Pons (tissue), 1 donor: ENCODE data around the gene ANKRD39.

Experiments
- DNase-seq: peaks from one replicate; pipeline ENCODE4 v3.0.0-alpha.2; 2016; ENCODE audit warnings: low spot score

ANKRD39 gene

GRCh38 chr2:96826546-96827278, 31.1 kb downstream of the ANKRD39 start:
- no peak for DNase-seq

DNA sequence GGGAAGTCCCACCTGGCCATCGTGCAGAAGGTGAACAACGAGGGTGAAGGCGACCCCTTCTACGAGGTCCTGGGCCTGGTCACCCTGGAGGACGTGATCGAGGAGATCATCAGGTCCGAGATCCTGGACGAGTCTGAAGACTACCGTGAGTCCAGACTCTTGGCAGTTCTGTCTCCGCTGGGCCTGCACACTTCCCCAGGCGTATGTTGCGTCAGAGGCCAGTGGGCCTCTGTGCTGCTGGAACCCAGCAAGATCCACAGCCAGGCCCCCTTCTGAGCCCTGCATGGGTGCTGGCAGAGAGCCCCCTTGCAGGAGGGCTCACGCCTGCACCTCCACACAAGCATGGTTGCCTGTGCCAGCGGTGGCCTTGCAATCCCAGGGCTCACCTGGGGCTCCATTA, 32.8 kb downstream of the ANKRD39 start:
- DNase-seq = no peak

- DNase-seq = no peak
Measured at GRCh38 chr2:96824079-96824870, 33.5 kb downstream of the ANKRD39 start.

DNA sequence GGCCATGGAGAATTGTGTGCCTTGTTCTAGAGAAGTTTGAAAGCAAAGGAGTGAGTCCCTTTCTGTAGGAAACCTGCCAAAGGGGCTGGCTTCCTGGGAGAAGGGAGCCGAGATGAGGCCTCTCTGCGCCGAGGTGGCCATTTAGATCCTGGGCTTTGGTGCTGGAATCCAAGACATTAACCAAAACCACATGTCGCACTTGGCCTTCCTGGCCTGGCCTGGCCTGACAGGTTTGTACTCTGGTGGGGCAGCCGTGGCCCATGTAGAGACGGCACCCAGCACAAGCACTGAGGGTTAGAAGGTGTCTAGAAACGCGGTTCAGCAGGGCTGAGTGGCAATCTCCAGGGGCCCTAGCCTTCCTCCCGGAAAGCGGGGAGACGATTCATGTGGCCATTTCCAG, 34.6 kb downstream of the ANKRD39 start:
- no peak for DNase-seq

GRCh38 chr2:96822786-96823185, 35.0 kb downstream of the ANKRD39 start:
- DNase-seq = no peak

DNA sequence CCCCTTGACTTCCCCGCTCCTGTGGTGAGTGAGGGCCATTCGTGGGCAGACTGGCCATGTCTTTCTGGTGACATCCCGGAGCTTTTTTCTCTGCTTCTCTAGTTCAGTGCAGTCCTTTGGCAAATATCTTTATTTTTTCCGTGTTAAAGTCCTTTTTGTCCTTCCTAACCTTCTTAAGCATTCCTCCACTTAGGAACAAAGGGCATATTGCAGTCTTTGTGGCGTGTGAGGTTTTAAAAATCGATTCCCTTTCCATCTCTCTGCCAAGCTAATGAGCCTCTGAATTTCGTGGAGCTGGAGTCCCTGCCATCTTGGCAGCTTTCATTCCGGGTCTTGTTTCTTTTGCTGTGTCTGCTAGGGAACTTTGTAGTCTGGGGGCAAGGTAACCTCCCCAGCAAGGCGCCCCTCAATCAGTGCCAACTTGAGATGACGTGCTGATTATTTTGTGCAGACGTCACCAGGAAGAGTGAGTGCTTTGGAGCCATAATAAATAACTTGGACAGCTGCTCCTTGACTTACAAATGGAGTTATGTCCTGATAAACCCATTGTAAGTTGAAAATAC, 36.6 kb downstream of the ANKRD39 start:
- DNase-seq = no peak

DNA sequence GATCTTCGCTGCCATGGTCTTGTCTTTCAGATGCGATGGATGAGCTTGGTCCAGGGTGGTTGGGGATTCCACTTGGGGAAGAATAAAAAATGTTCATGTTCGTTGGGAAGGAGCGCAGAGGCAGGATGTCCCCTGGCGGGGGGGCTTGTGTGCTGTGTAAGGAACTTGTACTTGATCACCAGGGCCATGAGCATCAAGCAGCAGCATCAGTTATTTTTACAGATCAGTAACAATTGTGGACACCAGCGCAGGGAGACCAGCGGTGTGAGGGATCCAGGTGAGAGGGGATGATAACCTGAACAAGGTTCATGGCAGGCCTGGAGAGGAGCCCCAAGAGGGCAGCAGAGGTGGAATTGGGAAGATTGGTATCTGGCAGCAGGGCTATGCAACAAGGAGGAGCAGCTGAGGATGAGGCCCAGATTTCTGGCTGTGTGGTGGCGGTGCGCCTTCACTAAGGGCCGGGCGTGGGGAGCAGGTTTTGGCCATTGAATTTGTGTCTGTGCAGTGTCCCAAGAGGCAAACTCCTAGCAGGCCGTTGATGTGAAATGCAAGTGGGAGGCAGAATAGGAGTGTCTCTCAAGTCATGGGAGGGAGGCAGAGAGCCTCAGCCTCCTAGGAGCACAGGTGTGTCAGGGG, 37.8 kb downstream of the ANKRD39 start:
- no peak for DNase-seq

DNA sequence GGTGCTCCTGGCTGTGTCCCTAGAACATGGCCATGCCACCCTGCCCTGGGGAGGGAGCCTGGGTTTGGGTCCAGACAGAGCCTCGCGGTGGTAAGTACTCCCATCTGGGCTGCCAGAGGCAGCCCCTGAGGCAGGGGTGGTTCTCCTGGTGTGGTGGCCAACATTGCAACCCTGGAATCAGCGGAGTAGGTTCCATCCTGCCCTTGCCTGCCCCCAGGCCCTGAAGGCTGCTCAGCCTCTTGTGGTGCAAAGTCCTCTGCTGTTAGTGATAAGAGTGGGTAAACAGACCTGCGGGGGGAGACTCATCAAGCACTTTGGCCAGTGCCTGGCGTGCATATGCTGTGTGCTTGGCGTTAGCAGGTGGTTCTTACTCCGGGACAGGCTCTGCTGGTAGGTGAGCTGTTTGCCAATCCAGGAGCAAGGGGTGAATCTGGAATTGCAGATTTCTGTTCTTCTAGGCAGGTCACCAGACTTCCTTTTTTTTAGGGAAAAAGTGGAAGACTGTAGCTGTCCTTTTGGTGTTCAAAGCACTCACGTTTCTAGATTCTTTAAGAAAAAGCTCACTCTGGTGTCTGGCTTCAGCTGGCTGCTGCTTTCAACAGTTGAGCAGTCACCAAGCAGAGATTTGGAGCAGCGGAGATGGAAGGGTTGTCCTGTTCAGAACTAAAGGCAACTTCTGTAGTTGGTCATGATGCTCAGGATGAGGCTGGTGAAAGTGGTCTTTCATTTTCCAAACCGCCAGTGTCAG, 38.5 kb downstream of the ANKRD39 start:
- DNase-seq = no peak

DNA sequence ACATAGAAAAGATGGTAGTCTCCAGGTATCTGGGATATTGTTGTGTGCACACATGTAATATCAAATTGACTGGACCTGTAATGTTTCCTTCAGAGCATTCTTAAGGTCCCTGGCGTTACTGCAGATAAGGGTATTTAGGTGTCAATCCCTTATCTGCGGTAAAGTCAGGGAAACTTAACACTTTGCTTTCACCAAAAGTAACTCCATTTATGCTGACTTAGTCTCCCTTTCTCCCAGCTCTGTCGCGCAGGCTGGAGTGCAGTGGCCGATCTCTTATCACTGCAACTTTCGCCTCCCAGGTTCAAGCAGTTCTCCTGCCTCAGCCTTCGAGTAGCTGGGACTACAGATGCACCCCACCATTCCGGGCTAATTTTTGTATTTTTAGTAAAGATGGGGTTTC, 39.9 kb downstream of the ANKRD39 start:
- DNase-seq = no peak

DNA sequence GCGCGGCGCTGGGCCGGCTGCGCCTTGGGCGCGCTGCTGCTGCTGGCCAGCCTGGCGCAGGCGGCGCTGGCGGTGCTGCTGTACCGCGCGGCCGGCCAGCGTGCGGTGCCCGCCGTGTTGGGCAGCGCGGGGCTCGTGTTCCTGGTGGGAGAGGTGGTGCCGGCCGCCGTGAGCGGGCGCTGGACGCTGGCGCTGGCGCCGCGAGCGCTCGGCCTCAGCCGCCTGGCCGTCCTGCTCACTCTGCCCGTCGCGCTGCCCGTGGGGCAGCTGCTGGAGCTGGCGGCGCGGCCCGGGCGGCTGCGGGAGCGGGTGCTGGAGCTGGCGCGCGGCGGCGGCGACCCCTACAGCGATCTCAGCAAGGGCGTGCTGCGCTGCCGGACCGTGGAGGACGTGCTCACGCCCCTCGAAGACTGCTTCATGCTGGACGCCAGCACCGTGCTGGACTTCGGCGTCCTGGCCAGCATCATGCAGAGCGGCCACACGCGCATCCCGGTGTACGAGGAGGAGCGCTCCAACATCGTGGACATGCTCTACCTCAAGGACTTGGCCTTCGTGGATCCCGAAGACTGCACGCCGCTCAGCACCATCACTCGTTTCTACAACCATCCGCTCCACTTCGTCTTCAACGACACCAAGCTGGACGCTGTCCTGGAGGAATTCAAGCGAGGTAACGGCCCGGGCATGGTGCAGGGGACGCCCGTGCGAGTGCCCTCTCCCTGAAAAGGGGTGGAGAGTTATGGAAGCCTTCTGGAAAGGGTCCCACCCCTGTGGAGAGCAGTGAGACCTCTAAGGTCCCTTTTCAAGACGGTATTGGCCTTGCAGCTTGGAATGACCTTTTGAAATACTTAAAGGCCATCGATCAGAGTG, 40.7 kb downstream of the ANKRD39 start:
- DNase-seq = no peak

DNA sequence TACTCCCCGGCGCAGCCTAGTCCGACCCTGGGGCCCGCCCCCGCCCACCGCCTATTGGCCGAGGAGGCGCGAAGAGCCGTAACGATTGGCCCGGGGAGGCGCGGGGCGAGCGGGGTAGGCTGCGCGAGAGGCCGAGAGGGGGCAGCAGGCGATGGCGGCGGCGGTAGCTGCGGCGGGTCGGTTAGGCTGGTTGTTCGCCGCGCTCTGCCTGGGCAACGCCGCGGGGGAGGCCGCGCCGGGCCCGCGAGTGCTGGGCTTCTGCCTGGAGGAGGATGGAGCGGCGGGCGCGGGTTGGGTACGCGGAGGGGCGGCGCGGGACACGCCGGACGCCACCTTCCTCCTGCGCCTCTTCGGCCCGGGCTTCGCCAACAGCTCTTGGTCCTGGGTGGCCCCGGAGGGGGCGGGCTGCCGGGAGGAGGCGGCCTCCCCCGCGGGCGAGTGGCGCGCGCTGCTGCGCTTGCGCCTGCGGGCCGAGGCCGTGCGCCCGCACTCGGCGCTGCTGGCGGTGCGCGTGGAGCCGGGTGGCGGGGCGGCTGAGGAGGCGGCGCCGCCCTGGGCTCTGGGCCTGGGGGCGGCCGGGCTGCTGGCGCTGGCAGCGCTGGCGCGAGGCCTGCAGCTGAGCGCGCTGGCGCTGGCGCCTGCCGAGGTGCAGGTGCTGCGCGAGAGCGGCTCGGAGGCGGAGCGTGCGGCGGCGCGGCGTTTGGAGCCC, 41.5 kb downstream of the ANKRD39 start, which contains the start of gene CNNM3:
CNNM3 (plus strand) TSS at position 142 of the 709 bp plus-strand sequence; CDS start at position 152, 10 bp downstream.
- DNase-seq = peak; percentile 93

DNA sequence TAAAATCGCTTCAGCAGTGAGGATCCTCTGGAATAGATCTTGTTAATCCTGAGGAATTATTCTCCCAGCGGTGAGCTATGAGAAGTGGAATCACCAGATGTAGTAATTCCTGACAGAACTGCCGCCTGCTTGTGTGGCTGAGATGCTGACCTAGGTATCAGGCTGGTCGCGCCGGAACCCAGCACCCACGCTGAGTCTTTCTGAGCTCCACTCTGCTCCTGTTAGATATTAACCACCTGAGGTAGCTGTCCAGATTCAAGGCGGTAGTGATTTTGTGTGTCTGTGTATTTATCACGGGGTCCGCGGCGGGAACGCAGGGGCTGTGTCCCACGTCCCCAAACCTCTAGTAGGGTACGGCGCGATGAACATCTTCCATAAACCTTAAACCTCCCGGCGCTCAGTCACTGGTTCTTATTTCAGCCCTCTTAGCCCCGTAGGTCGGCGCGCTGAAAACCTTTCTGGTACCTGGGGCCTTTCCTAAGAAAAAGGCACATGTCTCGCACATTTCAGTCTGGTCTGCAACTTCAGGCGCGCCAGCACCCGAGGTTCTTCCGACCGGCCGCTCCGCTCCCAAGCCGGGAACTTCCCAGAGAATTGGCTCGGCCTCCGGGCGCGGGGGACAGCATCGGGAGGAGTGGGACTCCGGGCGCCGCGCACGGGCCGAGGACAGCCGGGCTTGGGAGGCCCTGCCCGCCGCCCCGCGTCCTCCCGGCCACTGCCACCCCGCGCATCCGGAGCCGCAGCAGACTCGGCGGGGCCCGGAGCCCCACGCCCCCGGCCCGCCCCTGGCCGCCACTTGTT, 42.3 kb downstream of the ANKRD39 start:
- DNase-seq = peak; percentile 21

DNA sequence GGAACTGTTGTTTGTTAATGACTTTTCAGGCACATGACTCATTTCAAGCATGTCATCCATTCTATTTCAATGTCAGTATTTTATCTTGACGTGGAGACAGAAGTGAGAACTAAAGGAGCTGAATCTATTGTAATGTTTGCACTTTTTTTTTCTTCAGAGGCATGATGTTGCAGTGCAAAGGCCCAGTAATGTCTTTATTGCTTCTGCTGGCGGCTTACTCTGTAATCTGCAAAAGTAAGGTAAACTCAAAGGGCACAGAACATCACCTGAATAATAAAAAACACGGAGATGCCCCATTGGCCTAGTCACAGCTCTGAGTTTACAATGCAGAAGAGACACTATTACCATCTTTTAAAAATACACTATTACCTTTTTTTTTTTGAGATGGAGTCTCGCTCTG, 44.2 kb downstream of the ANKRD39 start:
- DNase-seq = no peak

DNA sequence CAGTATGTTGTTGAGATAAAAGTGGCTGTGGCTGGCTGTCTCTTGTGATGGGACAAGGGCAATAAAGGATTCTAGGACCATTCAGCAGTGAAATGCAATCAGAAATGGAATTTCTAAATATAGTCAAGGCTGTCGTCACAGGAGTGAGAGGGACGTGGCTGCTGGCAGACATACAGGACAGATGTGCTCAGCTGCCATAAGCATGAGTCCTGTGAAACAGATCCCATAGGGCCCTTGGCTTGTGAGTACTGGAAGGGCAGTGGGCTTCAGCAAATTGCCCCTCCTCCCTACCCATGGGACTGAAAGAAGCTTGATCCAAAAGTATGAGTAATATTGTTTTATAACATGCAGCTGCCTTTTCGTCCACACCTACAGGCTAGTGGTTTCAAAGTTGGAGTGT, 45.9 kb downstream of the ANKRD39 start:
- no peak for DNase-seq

DNA sequence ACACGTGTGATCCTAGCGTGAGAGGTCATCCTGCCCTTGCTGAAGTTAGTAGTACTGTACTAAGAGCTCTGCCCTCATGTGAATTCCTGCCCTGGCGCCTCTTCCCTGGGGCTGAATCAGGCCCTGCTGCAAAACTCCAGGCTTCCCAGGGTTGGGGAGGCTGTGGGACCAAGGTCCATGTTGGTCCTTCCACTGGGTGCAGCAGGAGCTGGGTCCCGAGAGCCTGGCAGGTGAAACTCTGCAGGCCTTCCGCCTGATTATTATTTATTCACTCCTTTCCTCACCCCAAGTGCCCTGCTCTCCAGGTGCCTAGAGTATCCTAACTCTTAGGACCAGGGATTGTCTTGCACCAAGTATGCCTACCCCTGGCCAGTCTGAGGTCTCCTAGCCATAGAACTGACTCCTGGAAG, 47.0 kb downstream of the ANKRD39 start:
- DNase-seq = no peak

GRCh38 chr2:96809951-96810782, 47.6 kb downstream of the ANKRD39 start:
- no peak for DNase-seq

DNA sequence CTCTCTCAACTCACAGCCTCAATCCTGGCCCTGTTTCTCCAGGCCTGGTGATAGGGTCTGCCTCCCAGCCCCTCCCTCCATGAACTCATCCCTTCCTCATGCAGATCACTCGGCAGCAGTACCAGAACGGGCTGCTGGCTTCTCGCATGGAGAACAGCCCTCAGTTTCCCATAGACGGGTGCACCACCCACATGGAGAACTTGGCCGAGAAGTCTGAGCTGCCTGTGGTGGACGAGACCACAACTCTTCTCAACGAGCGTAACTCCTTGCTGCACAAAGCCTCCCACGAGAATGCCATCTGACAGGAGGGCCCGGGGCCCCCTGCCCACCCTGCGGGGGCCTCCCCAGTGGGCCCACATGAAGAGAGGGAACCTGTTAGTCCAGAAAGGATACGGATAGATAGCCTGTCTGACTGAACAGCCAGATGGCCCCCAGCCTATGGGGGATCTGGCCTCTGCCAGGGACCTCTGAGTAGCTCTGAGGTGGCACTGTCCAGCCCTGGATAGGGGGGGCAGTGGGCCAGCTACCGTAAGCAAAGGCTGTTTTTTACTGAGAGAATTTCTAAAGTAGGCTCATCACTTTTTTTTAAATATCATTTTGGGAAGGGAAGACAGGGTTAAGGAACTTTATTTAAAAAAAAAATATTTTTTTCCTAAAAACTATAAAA, 48.5 kb downstream of the ANKRD39 start:
- no peak for DNase-seq
